ENCODE results near the gene RNF175. TPM values are rescaled to one million over a fixed set of nuclear protein-coding genes. Genes with fewer than 3 reads are reported as not detected.

RNF175 gene
- total RNA-seq, 1 donor from 2014 or later = not detected

DNA sequence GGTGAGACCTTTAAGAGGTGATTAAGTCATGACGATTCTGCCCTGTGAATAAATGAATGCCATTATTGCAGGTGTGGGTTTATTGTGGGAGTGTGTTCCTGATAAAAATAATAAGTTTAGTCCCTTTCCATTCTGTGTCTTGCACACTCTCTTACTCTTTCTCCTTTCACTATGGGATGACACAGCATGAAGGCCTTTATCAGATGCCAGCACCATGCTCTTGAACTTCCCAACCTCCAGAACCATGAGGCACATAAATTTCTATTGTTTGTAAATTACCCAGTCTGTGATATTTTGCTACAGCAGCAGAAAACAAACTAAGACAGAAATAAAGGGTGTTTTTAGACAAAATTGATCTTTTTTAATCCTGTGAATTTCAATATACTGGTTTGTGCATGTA, 18.6 kb upstream of the RNF175 start:
- H3K27me3 Mint-ChIP-seq = peaks cover 56% of the 10 kb centered on the region
- intact Hi-C loops (cut with micrococcal nuclease) = no loop called here
- peaks cover 3% of the 10 kb centered on the region for H3K9me3 Mint-ChIP-seq
- no peak overlapping the region for H3K4me3 Mint-ChIP-seq
- no peaks in the 10 kb centered on the region for H3K36me3 Mint-ChIP-seq (ENCODE audit: low read depth)
- H3K27ac Mint-ChIP-seq = no peak overlapping the region
- DNase-seq = no peak
- no peaks in the 10 kb centered on the region for H3K4me1 Mint-ChIP-seq

- Mint-ChIP-seq H3K9me3 (peaks cover 3% of the 10 kb centered on the region), H3K27me3 (peaks cover 59% of the 10 kb centered on the region), H3K4me1 (no peaks in the 10 kb centered on the region), H3K27ac (no peak overlapping the region), H3K4me3 (no peak overlapping the region), H3K36me3 (ENCODE audit: low read depth) (no peaks in the 10 kb centered on the region)
- intact Hi-C loops (cut with micrococcal nuclease) = no loop called here
- DNase-seq = no peak
These were observed 17.6 kb upstream of the RNF175 start for GRCh38 chr4:153777421-153777820.

GRCh38 chr4:153776601-153777000, 16.8 kb upstream of the RNF175 start:
- intact Hi-C loops (cut with micrococcal nuclease) = no loop called here
- Mint-ChIP-seq H3K27ac (no peak overlapping the region), H3K4me3 (no peak overlapping the region), H3K27me3 (peaks cover 57% of the 10 kb centered on the region), H3K36me3 (ENCODE audit: low read depth) (no peaks in the 10 kb centered on the region), H3K9me3 (peaks cover 6% of the 10 kb centered on the region), H3K4me1 (no peaks in the 10 kb centered on the region)
- no peak for DNase-seq

GRCh38 chr4:153773236-153773690, 13.4 kb upstream of the RNF175 start:
- H3K27me3 Mint-ChIP-seq = peaks cover 50% of the 10 kb centered on the region
- intact Hi-C loops (cut with micrococcal nuclease) = no loop called here
- H3K4me3 Mint-ChIP-seq = no peak overlapping the region
- peak; percentile 41 for DNase-seq
- H3K4me1 Mint-ChIP-seq = no peaks in the 10 kb centered on the region
- no peak overlapping the region for H3K27ac Mint-ChIP-seq
- no peaks in the 10 kb centered on the region for H3K36me3 Mint-ChIP-seq (ENCODE audit: low read depth)
- peaks cover 4% of the 10 kb centered on the region for H3K9me3 Mint-ChIP-seq

GRCh38 chr4:153771046-153771445, 11.2 kb upstream of the RNF175 start:
- Mint-ChIP-seq H3K4me3 (no peak overlapping the region), H3K36me3 (ENCODE audit: low read depth) (no peaks in the 10 kb centered on the region), H3K27ac (no peak overlapping the region), H3K4me1 (no peaks in the 10 kb centered on the region), H3K9me3 (peaks cover 3% of the 10 kb centered on the region), H3K27me3 (peaks cover 35% of the 10 kb centered on the region)
- no peak for DNase-seq
- intact Hi-C loops (cut with micrococcal nuclease) = no loop called here

DNA sequence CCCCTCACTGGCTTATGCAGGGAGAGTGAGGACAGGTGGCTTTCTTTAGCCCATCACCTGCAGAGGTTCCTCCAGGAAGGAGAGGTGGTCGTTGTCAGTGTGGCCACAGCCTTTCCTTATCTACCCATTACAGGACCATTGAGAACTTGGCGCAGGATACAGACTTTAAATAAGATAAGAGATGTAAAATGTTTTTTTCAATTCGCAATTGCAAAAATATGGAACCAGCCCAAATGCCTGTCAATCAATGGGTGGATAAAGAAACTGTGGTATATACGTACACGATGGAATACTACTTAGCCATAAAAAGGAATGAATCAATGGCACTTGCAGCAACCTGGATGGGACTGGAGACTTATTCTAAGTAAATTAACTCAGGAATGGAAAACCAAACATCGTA, 6.9 kb upstream of the RNF175 start:
- Mint-ChIP-seq H3K27ac (no peak overlapping the region), H3K4me1 (peaks cover 2% of the 10 kb centered on the region), H3K27me3 (peaks cover 30% of the 10 kb centered on the region), H3K4me3 (no peak overlapping the region), H3K9me3 (peaks cover 5% of the 10 kb centered on the region), H3K36me3 (ENCODE audit: low read depth) (no peaks in the 10 kb centered on the region)
- DNase-seq = peak; percentile 35
- intact Hi-C loops (cut with micrococcal nuclease) = no loop called here

GRCh38 chr4:153765894-153766293, 6.1 kb upstream of the RNF175 start:
- H3K27me3 Mint-ChIP-seq = peaks cover 33% of the 10 kb centered on the region
- no peaks in the 10 kb centered on the region for H3K36me3 Mint-ChIP-seq (ENCODE audit: low read depth)
- peaks cover 4% of the 10 kb centered on the region for H3K9me3 Mint-ChIP-seq
- H3K4me3 Mint-ChIP-seq = no peak overlapping the region
- H3K27ac Mint-ChIP-seq = no peak overlapping the region
- H3K4me1 Mint-ChIP-seq = peaks cover 2% of the 10 kb centered on the region
- intact Hi-C loops (cut with micrococcal nuclease) = no loop called here
- DNase-seq = no peak

DNA sequence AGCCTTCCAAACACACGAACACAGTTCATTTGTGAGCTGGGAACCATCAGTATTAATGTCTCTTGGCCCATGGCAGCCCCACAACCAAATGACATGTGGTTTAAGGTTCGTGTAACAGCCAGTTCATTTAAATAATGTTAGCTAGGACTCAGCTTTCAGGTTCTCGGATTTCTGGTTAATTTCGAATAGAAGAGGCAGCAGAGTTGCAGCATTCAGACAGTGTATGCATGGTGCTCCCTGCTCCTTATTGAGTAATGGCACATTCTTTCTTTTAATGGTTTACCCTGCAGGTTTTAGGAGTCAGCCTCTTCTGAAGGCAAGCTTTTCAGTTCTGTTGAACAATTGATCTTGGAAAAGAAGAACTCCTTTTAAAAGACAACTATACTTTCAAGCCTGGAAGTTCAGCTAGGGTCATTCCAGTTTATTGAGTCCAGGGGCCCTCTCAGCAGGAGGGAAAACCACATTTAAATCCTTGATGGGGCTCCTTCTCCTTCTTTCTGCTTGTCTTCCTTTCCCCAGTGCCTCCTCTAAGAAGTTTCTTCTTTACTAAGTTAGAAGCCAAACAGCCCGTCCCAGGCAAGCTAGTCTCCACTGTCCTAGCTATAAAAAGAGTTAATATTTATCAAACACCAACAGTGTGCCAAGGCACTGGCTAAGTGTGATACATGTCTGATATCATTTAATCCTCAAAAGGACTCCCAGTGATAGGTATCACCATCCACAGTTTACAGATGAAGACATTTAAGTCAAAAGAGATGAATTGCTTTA, 5.0 kb upstream of the RNF175 start:
- Mint-ChIP-seq H3K4me1 (peaks cover 2% of the 10 kb centered on the region), H3K27me3 (peaks cover 38% of the 10 kb centered on the region), H3K4me3 (no peak overlapping the region), H3K36me3 (ENCODE audit: low read depth) (no peaks in the 10 kb centered on the region), H3K9me3 (peaks cover 4% of the 10 kb centered on the region), H3K27ac (no peak overlapping the region)
- DNase-seq = peak; percentile 35
- intact Hi-C loops (cut with micrococcal nuclease) = no loop called here

DNA sequence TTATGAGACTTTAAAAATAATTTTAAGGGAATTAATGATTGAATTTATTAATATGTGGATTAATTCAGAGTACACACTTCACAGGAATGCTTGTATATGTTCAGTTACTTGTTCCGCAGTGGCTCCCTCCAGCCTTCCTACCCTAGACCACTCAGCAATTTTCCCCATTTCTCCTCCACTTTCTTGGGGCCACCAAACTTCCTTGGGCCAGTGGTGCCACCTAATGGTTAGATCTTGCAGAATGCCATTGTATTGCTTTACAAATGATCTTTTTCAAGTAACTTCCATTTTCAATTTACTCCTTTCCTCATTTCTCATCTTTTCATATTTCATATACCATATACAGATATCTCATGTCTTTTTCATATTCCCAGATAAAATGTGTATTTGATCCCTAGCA, 3.6 kb upstream of the RNF175 start:
- H3K4me1 Mint-ChIP-seq = peaks cover 2% of the 10 kb centered on the region
- H3K36me3 Mint-ChIP-seq (ENCODE audit: low read depth) = no peaks in the 10 kb centered on the region
- H3K9me3 Mint-ChIP-seq = peaks cover 4% of the 10 kb centered on the region
- intact Hi-C loops (cut with micrococcal nuclease) = no loop called here
- no peak overlapping the region for H3K27ac Mint-ChIP-seq
- H3K27me3 Mint-ChIP-seq = peaks cover 44% of the 10 kb centered on the region
- H3K4me3 Mint-ChIP-seq = no peak overlapping the region
- DNase-seq = peak; percentile 58

DNA sequence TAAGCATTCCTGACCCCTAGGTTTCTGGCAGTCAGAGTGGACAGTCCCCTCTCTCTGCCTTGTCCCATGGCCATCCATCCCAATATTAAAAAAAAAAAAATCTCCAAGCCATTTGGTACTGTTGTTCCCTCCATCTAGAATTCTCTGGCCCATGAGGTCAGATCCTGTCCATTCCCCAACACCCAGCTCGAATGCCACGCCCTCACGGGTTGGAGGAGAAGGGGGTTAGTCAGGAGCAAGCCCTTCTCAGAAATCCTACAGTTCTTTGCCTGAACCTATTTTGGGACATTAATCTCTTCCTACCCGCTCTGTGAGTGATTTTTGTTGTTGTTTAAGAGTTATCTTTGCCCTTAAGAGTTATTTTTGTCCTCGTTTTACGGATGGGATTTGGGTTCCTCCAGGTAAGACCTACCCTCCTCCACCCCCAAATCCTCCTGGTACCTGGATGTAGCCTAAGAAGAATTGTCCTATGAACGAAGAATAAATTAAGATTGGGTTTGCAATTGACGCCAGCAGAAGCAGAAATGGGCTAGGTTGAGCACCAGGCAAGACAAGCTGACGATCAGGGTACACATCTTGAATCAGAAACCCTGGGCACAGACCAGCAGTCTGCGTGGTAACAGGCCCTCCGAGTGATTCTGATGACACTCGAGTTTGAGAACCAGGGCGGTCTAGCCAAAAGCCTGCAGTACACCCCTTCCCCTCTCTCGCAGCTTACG, 977 bp downstream of the RNF175 start:
- H3K4me3 Mint-ChIP-seq = peak overlapping the region; percentile 33
- DNase-seq = peak; percentile 52
- peaks cover 4% of the 10 kb centered on the region for H3K9me3 Mint-ChIP-seq
- intact Hi-C loops (cut with micrococcal nuclease) = no loop called here
- no peak overlapping the region for H3K27ac Mint-ChIP-seq
- no peaks in the 10 kb centered on the region for H3K36me3 Mint-ChIP-seq (ENCODE audit: low read depth)
- H3K4me1 Mint-ChIP-seq = peaks cover 2% of the 10 kb centered on the region
- H3K27me3 Mint-ChIP-seq = peaks cover 65% of the 10 kb centered on the region

DNA sequence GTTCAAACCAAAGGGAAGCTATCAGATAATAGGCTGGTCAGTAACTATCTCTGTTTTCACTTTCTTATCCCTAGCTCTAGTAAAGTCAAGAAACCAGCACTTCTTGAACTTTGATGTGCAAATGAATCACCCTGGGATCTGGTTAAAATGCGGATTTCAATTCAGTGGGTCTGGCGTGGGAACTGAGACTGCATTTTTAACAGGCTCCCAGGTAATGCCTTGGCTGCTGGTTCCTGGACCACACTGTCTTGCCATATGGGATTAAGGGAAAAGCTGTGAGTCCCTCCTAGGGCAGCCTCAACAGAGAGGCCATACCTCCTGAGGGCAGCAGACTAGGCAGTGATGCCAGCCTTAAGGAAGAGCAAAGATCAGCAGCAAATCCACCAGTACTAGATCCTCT, 1.7 kb downstream of the RNF175 start:
- Mint-ChIP-seq H3K4me3 (no peak overlapping the region), H3K4me1 (peaks cover 2% of the 10 kb centered on the region), H3K36me3 (ENCODE audit: low read depth) (no peaks in the 10 kb centered on the region), H3K27ac (no peak overlapping the region), H3K9me3 (peaks cover 4% of the 10 kb centered on the region), H3K27me3 (peaks cover 60% of the 10 kb centered on the region)
- intact Hi-C loops (cut with micrococcal nuclease) = no loop called here
- DNase-seq = no peak

DNA sequence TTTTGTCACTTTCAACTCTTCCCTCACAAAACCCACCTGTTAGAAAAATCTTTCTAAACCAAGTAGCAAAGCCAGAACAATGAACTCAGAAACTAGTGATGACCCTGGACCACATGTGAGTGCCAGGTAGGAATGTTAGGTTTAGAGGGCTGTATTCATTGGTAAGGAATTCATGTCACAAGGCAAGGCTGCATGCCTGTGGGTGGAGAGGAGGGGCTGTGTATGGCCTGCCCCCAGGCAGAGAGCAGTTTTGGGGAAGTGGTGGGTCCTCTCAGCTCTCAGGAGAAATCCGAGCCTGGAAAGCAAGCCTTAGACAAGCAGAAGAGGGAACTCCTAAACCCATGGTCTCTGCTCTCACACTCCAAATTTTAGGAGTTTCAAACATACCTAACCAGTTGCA, 2.4 kb downstream of the RNF175 start:
- H3K9me3 Mint-ChIP-seq = no peaks in the 10 kb centered on the region
- intact Hi-C loops (cut with micrococcal nuclease) = no loop called here
- H3K27ac Mint-ChIP-seq = no peak overlapping the region
- H3K4me3 Mint-ChIP-seq = no peak overlapping the region
- H3K36me3 Mint-ChIP-seq (ENCODE audit: low read depth) = no peaks in the 10 kb centered on the region
- peaks cover 58% of the 10 kb centered on the region for H3K27me3 Mint-ChIP-seq
- DNase-seq = peak; percentile 41
- no peaks in the 10 kb centered on the region for H3K4me1 Mint-ChIP-seq

DNA sequence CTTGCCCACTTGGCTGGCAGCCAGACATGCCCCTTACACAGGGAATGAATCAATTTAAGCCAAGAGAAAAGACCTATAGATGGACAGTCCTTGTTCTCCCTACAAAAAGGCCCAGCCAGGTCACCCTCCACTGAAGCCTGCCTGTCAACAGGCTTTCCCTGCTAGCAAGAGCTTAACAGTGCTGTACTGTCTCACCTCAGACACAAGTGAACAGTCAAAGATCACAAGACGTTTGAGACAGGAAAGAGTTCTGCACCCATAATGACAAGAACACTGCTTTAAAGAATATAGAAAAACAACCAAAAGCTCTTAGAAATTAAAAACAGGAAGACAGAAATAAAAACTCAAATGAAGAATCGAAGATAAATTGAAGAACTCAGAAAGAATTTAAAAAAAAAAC, 4.6 kb downstream of the RNF175 start:
- H3K36me3 Mint-ChIP-seq (ENCODE audit: low read depth) = no peaks in the 10 kb centered on the region
- intact Hi-C loops (cut with micrococcal nuclease) = no loop called here
- DNase-seq = no peak
- H3K4me3 Mint-ChIP-seq = no peak overlapping the region
- H3K27me3 Mint-ChIP-seq = peaks cover 48% of the 10 kb centered on the region
- no peaks in the 10 kb centered on the region for H3K9me3 Mint-ChIP-seq
- H3K4me1 Mint-ChIP-seq = no peaks in the 10 kb centered on the region
- H3K27ac Mint-ChIP-seq = no peak overlapping the region

- Mint-ChIP-seq H3K27ac (no peak overlapping the region), H3K36me3 (ENCODE audit: low read depth) (no peaks in the 10 kb centered on the region), H3K9me3 (no peaks in the 10 kb centered on the region), H3K4me3 (no peak overlapping the region), H3K4me1 (no peaks in the 10 kb centered on the region), H3K27me3 (peaks cover 16% of the 10 kb centered on the region)
- intact Hi-C loops (cut with micrococcal nuclease) = loop anchor here (1.0 to 2.0 kb wide), 4 partner anchors 106 to 607 kb away; partner anchors contain the start of gene MND1
- DNase-seq = peak; percentile 91
These were observed 9.5 kb downstream of the RNF175 start for GRCh38 chr4:153750197-153750817.

Data from activated CD4-positive, alpha-beta T cell treated with anti-CD3 and anti-CD28 coated beads, Interleukin-2, amount 10 ng/mL, durations not matched to agents 24 days and 14 days (primary cell).